ENCODE measurements around the gene PPP3R1.

The PPP3R1 gene

DNA sequence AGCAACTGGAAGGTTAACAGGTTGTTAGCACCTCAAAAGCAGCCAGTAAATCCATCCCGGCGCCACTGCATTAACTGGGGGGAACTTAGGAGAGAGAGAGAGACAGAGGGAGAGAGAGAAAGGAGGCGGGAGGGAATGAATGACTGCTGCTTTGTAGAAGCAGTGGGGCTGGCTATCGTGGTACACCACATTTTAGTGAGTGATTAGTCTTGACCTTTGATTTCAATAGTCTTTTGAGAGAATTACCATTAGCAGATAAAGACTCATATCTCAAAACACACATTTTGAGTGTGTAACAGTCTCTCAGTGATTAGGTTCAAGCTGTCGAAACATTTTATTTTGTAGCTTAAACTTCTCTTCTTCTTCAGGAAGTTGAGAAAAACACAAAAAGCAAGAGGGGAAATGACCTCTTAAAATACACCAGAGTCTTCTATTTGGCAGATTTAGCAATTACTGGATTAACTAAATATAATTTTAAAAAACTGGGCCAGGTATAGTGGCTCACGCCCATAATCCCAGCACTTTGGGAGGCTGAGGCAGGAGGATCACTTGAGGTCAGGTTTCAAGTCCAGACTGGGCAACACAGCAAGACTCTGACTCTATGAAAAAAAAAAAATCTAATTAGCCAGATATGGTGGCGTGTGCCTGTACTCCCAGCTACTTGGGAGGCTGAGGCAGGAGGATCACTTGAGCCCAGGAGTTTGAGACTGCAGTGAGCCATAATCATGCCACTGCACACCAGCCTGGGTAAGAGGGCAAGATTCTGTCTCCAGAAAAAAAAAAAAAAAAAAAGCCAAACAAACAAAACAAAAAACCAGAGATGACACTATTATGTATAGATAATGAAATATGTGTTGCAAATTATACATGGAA is 116.6 kb downstream of the PPP3R1 start:
- DNase-seq: no peak

DNA sequence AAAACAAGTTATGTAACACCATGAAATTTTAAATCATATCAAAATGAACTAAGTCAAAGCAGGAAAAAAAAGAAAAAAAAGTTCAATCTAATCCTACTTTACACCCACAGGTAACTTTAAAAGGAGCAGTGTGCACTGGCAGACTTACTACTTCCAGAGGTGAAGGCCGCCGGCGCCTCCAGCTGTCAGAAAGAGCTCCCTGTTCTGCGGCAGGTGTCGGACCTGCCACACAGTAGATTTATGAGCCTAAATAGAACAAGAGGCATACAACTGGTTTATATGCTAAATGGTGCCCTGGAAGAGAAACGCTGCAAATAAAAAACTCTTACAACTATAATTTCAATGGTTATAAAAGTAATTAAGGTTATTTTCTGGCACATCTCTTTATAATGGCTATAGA is 117.8 kb downstream of the PPP3R1 start:
- no peak for DNase-seq

DNA sequence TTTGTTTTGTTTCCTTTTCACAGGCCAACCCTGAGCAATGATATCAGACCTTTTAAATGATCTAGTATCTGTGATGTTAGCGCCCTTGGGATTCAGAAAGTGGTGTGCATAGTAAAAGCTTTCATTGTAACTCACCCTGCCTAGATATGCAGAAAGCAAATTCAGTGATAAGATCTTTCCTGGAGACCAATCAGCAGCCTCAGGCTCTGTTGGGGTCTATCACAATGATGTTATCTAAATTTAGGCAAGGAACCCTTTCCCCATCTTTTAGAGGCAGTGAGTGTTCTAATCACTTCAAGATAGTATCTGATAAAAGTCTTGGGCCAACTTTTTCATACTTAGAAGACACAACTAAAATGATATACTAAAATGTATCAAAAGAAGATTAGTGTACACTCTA is 118.2 kb downstream of the PPP3R1 start:
- no peak for DNase-seq

All from CD4-positive, alpha-beta T cell treated with Interferon gamma for 1 hour (primary cell).